Measurements from ENCODE around the gene GUCY2D.

DNA sequence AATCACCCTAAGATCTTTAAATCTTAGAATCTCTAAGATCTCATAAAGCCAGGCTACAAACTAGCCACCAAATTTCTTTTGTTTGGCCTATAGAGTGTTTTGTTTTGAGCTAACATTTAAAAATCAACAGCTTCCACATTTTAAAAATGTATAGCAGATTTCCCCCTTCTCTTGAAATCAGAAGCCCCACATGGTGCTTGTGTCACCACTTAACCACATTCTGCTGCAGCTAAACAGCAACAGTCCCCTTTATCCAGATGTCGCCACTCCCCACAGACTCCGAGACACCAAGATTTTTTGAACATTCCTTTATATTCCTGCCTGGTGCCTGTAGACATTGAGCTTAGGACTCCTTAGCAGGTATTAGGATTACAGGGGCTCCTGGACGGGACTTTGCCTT, 16.0 kb downstream of the GUCY2D start:
- no peak for TF ChIP-seq POLR2AphosphoS5 (IDR thresholded peaks at IDR 0.05)
- TF ChIP-seq, protein P1, sequence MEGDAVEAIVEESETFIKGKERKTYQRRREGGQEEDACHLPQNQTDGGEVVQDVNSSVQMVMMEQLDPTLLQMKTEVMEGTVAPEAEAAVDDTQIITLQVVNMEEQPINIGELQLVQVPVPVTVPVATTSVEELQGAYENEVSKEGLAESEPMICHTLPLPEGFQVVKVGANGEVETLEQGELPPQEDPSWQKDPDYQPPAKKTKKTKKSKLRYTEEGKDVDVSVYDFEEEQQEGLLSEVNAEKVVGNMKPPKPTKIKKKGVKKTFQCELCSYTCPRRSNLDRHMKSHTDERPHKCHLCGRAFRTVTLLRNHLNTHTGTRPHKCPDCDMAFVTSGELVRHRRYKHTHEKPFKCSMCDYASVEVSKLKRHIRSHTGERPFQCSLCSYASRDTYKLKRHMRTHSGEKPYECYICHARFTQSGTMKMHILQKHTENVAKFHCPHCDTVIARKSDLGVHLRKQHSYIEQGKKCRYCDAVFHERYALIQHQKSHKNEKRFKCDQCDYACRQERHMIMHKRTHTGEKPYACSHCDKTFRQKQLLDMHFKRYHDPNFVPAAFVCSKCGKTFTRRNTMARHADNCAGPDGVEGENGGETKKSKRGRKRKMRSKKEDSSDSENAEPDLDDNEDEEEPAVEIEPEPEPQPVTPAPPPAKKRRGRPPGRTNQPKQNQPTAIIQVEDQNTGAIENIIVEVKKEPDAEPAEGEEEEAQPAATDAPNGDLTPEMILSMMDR (IDR thresholded peaks at IDR 0.05): no peak

Data from sigmoid colon (tissue), 4 donors.